Measurements from ENCODE around the gene POU2F3. TPM values are rescaled to one million over a fixed set of nuclear protein-coding genes. Genes with fewer than 3 reads are reported as not detected.

Gene POU2F3
- total and polyA plus RNA-seq, 2 experiments from 2014 or later, result not detected

DNA sequence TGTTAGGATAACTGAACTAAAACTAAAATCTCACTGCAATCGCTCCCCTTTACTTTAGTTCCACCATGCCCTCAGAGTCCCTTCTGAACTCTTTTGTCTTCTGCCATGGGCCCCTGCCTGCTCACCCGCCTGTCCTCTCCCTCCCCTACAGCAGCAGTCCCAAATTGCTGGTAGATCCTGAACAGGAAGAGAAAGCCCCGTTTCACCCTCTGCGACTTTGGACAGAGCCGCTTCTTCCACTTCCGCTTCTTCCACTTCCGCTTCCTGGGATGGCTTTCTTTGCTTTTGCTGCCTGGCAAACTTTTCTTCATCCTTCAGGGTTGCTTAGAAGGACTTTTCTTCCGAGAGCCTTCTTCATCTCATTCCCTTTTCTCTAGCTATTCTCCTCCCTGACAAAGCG lies 49.5 kb downstream of the POU2F3 start:
- DNase-seq (ENCODE audit: low spot score), result no peak
- H3K4me3 ChIP-seq, result no peak overlapping the region
- H3K9me2 ChIP-seq (replicated peaks; ENCODE audit: insufficient read depth), result no peaks in the 10 kb centered on the region
- no peaks in the 10 kb centered on the region for H4K20me1 ChIP-seq (ENCODE audit: insufficient read depth, poor library complexity, severe bottlenecking)
- no peaks in the 10 kb centered on the region for H3K36me3 ChIP-seq (replicated peaks; ENCODE audit: insufficient read depth, low read depth)
- H3K9me3 ChIP-seq (ENCODE audit: low read depth), result no peaks in the 10 kb centered on the region
- WGBS (ENCODE audit: low lambda C conversion rate, missing lambda C conversion rate), result 90% methylated on average over 9 of the region's 9 CpGs
- H3K27me3 ChIP-seq, result peaks cover 6% of the 10 kb centered on the region
- no peak overlapping the region for H3K4me2 ChIP-seq
- TF ChIP-seq, protein P1, sequence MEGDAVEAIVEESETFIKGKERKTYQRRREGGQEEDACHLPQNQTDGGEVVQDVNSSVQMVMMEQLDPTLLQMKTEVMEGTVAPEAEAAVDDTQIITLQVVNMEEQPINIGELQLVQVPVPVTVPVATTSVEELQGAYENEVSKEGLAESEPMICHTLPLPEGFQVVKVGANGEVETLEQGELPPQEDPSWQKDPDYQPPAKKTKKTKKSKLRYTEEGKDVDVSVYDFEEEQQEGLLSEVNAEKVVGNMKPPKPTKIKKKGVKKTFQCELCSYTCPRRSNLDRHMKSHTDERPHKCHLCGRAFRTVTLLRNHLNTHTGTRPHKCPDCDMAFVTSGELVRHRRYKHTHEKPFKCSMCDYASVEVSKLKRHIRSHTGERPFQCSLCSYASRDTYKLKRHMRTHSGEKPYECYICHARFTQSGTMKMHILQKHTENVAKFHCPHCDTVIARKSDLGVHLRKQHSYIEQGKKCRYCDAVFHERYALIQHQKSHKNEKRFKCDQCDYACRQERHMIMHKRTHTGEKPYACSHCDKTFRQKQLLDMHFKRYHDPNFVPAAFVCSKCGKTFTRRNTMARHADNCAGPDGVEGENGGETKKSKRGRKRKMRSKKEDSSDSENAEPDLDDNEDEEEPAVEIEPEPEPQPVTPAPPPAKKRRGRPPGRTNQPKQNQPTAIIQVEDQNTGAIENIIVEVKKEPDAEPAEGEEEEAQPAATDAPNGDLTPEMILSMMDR (IDR thresholded peaks at IDR 0.05; ENCODE audit: poor library complexity), result no peak
- no peak for TF ChIP-seq EZH2phosphoT487 (IDR thresholded peaks at IDR 0.05; ENCODE audit: low read depth, severe bottlenecking, unreplicated experiment)
- no peak for TF ChIP-seq EZH2 (IDR thresholded peaks at IDR 0.05; ENCODE audit: borderline replicate concordance)
- H2AFZ ChIP-seq, result no peak overlapping the region
- no peaks in the 10 kb centered on the region for H3K79me2 ChIP-seq
- peaks cover 5% of the 10 kb centered on the region for H3K4me1 ChIP-seq (ENCODE audit: insufficient read depth)
- H3K27ac ChIP-seq, result no peak overlapping the region

DNA sequence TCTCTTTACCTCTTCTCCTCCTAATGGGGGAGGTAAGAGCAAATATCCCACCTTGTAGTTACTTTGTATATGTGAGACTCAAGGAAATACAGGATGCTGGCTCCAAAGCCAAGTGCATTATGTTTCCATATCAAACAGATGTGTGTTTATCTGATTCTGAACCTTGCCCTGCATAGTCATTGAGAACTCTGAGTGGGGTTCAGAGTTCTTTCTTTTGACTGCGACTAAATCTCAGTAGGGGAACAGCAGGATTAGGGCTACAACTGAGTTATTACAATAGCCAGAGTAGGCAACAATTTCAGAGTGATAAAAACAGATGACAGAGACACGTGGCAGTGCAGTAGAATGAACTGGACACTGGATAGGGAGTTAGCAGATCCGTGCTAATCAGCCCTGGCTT lies 51.0 kb downstream of the POU2F3 start:
- WGBS (ENCODE audit: low lambda C conversion rate, missing lambda C conversion rate), result 33% methylated on average over 3 of the region's 3 CpGs

DNA sequence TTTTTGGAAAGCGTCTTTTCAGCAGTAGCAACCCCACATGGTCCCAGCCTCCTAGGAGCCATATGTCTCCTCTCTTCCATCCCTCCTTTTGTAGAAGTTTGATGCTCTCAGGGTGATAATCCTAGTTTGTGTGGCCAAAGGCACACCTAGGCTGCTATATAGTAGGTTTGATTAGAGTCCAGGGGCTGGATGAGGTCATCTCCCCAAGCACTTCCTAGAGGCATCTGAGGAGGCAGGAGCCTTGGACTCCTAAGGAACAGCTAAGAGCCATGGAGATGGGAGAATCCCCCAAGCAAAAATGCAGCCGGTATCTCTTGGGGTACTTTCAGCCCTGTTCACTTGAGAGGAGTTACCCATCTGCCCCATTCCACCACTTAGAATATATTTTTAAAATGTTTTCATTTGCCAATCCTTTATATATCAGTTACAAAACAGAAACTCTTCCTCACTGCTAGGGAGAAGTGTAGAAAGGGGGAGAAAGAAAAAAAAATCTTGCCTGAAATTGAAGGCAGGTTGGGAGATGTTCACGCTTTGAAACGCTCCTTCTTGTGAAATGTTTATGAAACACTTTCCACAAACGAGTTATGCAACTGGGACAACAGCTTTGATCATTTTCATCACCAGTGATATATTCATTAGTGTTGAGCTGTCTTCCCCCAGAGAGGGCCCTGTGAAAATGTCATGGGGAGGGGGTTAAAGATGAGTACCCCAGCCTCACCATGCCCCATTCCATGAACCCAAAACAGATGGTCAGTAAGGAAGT lies 53.3 kb downstream of the POU2F3 start:
- Histone ChIP-seq H3K36me3 (replicated peaks; ENCODE audit: insufficient read depth, low read depth) (no peaks in the 10 kb centered on the region), H3K27ac (no peak overlapping the region), H3K27me3 (peaks cover 9% of the 10 kb centered on the region), H3K4me2 (no peak overlapping the region), H3K4me1 (ENCODE audit: insufficient read depth) (peaks cover 5% of the 10 kb centered on the region), H2AFZ (no peak overlapping the region), H3K4me3 (no peak overlapping the region), H3K9me2 (replicated peaks; ENCODE audit: insufficient read depth) (no peaks in the 10 kb centered on the region), H3K9me3 (ENCODE audit: low read depth) (no peaks in the 10 kb centered on the region), H4K20me1 (ENCODE audit: insufficient read depth, poor library complexity, severe bottlenecking) (no peaks in the 10 kb centered on the region), H3K79me2 (no peaks in the 10 kb centered on the region)
- no peak for DNase-seq (ENCODE audit: low spot score)
- 68% methylated on average over 5 of the region's 5 CpGs for WGBS (ENCODE audit: low lambda C conversion rate, missing lambda C conversion rate)
- TF ChIP-seq EZH2 (IDR thresholded peaks at IDR 0.05; ENCODE audit: borderline replicate concordance) (no peak), EZH2phosphoT487 (IDR thresholded peaks at IDR 0.05; ENCODE audit: low read depth, severe bottlenecking, unreplicated experiment) (no peak)
- TF ChIP-seq, protein P1 (IDR thresholded peaks at IDR 0.05; ENCODE audit: poor library complexity), result no peak

More for the DNA sequence above, 51.0 kb downstream of the POU2F3 start:
- no peak overlapping the region for H2AFZ ChIP-seq
- no peak overlapping the region for H3K27ac ChIP-seq
- peaks cover 5% of the 10 kb centered on the region for H3K4me1 ChIP-seq (ENCODE audit: insufficient read depth)
- H3K9me2 ChIP-seq (replicated peaks; ENCODE audit: insufficient read depth), result no peaks in the 10 kb centered on the region
- peaks cover 9% of the 10 kb centered on the region for H3K27me3 ChIP-seq
- no peaks in the 10 kb centered on the region for H3K36me3 ChIP-seq (replicated peaks; ENCODE audit: insufficient read depth, low read depth)
- TF ChIP-seq, protein P1 (IDR thresholded peaks at IDR 0.05; ENCODE audit: poor library complexity), result no peak
- TF ChIP-seq EZH2phosphoT487 (IDR thresholded peaks at IDR 0.05; ENCODE audit: low read depth, severe bottlenecking, unreplicated experiment) (no peak), EZH2 (IDR thresholded peaks at IDR 0.05; ENCODE audit: borderline replicate concordance) (no peak)
- H3K9me3 ChIP-seq (ENCODE audit: low read depth), result no peaks in the 10 kb centered on the region
- H3K4me2 ChIP-seq, result no peak overlapping the region
- H3K4me3 ChIP-seq, result no peak overlapping the region
- DNase-seq (ENCODE audit: low spot score), result no peak
- no peaks in the 10 kb centered on the region for H3K79me2 ChIP-seq
- H4K20me1 ChIP-seq (ENCODE audit: insufficient read depth, poor library complexity, severe bottlenecking), result no peaks in the 10 kb centered on the region
